ENCODE data around the gene RBM3. TPM values are rescaled to one million over a fixed set of nuclear protein-coding genes. Genes with fewer than 3 reads are reported as not detected.

RBM3 gene
- total and polyA plus RNA-seq, 2 donors = 192 to 213 TPM

- no peaks in the 10 kb centered on the region for H3K4me1 ChIP-seq (ENCODE audit: control insufficient read depth in 2 of 2, insufficient read depth in 2 of 2, low read length in 2 of 2)
- no peak for DNase-seq (ENCODE audit: low read depth in 6 of 9, low spot score in 9 of 9)
- no peak overlapping the region for H3K27ac ChIP-seq (ENCODE audit: low read depth in 1 of 2, low read length in 1 of 2)
- H3K9me3 ChIP-seq (ENCODE audit: control insufficient read depth in 2 of 2, insufficient read depth in 1 of 2, low read length in 1 of 2) = peaks cover 0 to 2% of the 10 kb centered on the region in 2 donors
- no peak overlapping the region for H3K4me3 ChIP-seq (ENCODE audit: low read length in 2 of 2)
- H3K27me3 ChIP-seq (ENCODE audit: control insufficient read depth in 2 of 2, insufficient read depth in 1 of 2, low read length in 1 of 2) = no peaks in the 10 kb centered on the region
- peaks cover 38 to 41% of the 10 kb centered on the region in 2 donors for H3K36me3 ChIP-seq (ENCODE audit: control insufficient read depth in 2 of 2, insufficient read depth in 2 of 2, low read length in 1 of 2)
- 99% methylated on average over 12 of the region's 12 CpGs for WGBS
Measured at GRCh38 chrX:48560681-48561080, 13.6 kb upstream of the RBM3 start.

- 83% methylated on average over 1 of the region's 1 CpG for WGBS
- H3K27ac ChIP-seq (ENCODE audit: low read depth in 1 of 2, low read length in 1 of 2) = no peak overlapping the region
- H3K4me3 ChIP-seq (ENCODE audit: low read length in 2 of 2) = no peak overlapping the region
- H3K27me3 ChIP-seq (ENCODE audit: control insufficient read depth in 2 of 2, insufficient read depth in 1 of 2, low read length in 1 of 2) = no peaks in the 10 kb centered on the region
- DNase-seq (ENCODE audit: low read depth in 6 of 9, low spot score in 9 of 9) = no peak
- H3K36me3 ChIP-seq (ENCODE audit: control insufficient read depth in 2 of 2, insufficient read depth in 2 of 2, low read length in 1 of 2) = no peaks in the 10 kb centered on the region
- H3K4me1 ChIP-seq (ENCODE audit: control insufficient read depth in 2 of 2, insufficient read depth in 2 of 2, low read length in 2 of 2) = peaks cover 0 to 4% of the 10 kb centered on the region in 2 donors
- peaks cover 0 to 1% of the 10 kb centered on the region in 2 donors for H3K9me3 ChIP-seq (ENCODE audit: control insufficient read depth in 2 of 2, insufficient read depth in 1 of 2, low read length in 1 of 2)
Measured at GRCh38 chrX:48569958-48570357, 4.3 kb upstream of the RBM3 start.

- DNase-seq (ENCODE audit: low read depth in 6 of 9, low spot score in 9 of 9) = peak in 1 of 9 donors; percentile 4
- 49% methylated on average over 19 of the region's 19 CpGs for WGBS
Measured at GRCh38 chrX:48573690-48574269, 504 bp upstream of the RBM3 start.

GRCh38 chrX:48575642-48576041 is 1.4 kb downstream of the RBM3 start:
- H3K4me3 ChIP-seq (ENCODE audit: low read length in 2 of 2) = peak overlapping the region; percentile 63 to 78
- no peaks in the 10 kb centered on the region for H3K27me3 ChIP-seq (ENCODE audit: control insufficient read depth in 2 of 2, insufficient read depth in 1 of 2, low read length in 1 of 2)
- H3K36me3 ChIP-seq (ENCODE audit: control insufficient read depth in 2 of 2, insufficient read depth in 2 of 2, low read length in 1 of 2) = peaks cover 26 to 40% of the 10 kb centered on the region in 2 donors
- WGBS = 96% methylated on average over 13 of the region's 13 CpGs
- H3K27ac ChIP-seq (ENCODE audit: low read depth in 1 of 2, low read length in 1 of 2) = peak overlapping the region in 1 of 2 donors; percentile 18
- peaks cover 13% of the 10 kb centered on the region in 2 donors for H3K4me1 ChIP-seq (ENCODE audit: control insufficient read depth in 2 of 2, insufficient read depth in 2 of 2, low read length in 2 of 2)
- H3K9me3 ChIP-seq (ENCODE audit: control insufficient read depth in 2 of 2, insufficient read depth in 1 of 2, low read length in 1 of 2) = no peaks in the 10 kb centered on the region
- DNase-seq (ENCODE audit: low read depth in 6 of 9, low spot score in 9 of 9) = no peak

More at GRCh38 chrX:48573690-48574269, 504 bp upstream of the RBM3 start:
- Histone ChIP-seq H3K4me3 (ENCODE audit: low read length in 2 of 2) (peak overlapping the region; percentile 63 to 78), H3K27ac (ENCODE audit: low read depth in 1 of 2, low read length in 1 of 2) (peak overlapping the region; percentile 93 to 100), H3K27me3 (ENCODE audit: control insufficient read depth in 2 of 2, insufficient read depth in 1 of 2, low read length in 1 of 2) (no peaks in the 10 kb centered on the region), H3K36me3 (ENCODE audit: control insufficient read depth in 2 of 2, insufficient read depth in 2 of 2, low read length in 1 of 2) (peaks cover 22 to 32% of the 10 kb centered on the region in 2 donors), H3K9me3 (ENCODE audit: control insufficient read depth in 2 of 2, insufficient read depth in 1 of 2, low read length in 1 of 2) (no peaks in the 10 kb centered on the region), H3K4me1 (ENCODE audit: control insufficient read depth in 2 of 2, insufficient read depth in 2 of 2, low read length in 2 of 2) (peaks cover 13% of the 10 kb centered on the region in 2 donors)

- peaks cover 26 to 40% of the 10 kb centered on the region in 2 donors for H3K36me3 ChIP-seq (ENCODE audit: control insufficient read depth in 2 of 2, insufficient read depth in 2 of 2, low read length in 1 of 2)
- peaks cover 13% of the 10 kb centered on the region in 2 donors for H3K4me1 ChIP-seq (ENCODE audit: control insufficient read depth in 2 of 2, insufficient read depth in 2 of 2, low read length in 2 of 2)
- DNase-seq (ENCODE audit: low read depth in 6 of 9, low spot score in 9 of 9) = no peak
- no peaks in the 10 kb centered on the region for H3K27me3 ChIP-seq (ENCODE audit: control insufficient read depth in 2 of 2, insufficient read depth in 1 of 2, low read length in 1 of 2)
- no peaks in the 10 kb centered on the region for H3K9me3 ChIP-seq (ENCODE audit: control insufficient read depth in 2 of 2, insufficient read depth in 1 of 2, low read length in 1 of 2)
- WGBS = 92% methylated on average over 6 of the region's 6 CpGs
- no peak overlapping the region for H3K4me3 ChIP-seq (ENCODE audit: low read length in 2 of 2)
- no peak overlapping the region for H3K27ac ChIP-seq (ENCODE audit: low read depth in 1 of 2, low read length in 1 of 2)
Measured at GRCh38 chrX:48576108-48576507, 1.8 kb downstream of the RBM3 start.

GRCh38 chrX:48578661-48579128 is 4.4 kb downstream of the RBM3 start:
- no peak overlapping the region for H3K27ac ChIP-seq (ENCODE audit: low read depth in 1 of 2, low read length in 1 of 2)
- DNase-seq (ENCODE audit: low read depth in 6 of 9, low spot score in 9 of 9) = no peak
- H3K9me3 ChIP-seq (ENCODE audit: control insufficient read depth in 2 of 2, insufficient read depth in 1 of 2, low read length in 1 of 2) = no peaks in the 10 kb centered on the region
- H3K27me3 ChIP-seq (ENCODE audit: control insufficient read depth in 2 of 2, insufficient read depth in 1 of 2, low read length in 1 of 2) = no peaks in the 10 kb centered on the region
- 94% methylated on average over 2 of the region's 2 CpGs for WGBS
- peaks cover 26 to 40% of the 10 kb centered on the region in 2 donors for H3K36me3 ChIP-seq (ENCODE audit: control insufficient read depth in 2 of 2, insufficient read depth in 2 of 2, low read length in 1 of 2)
- H3K4me1 ChIP-seq (ENCODE audit: control insufficient read depth in 2 of 2, insufficient read depth in 2 of 2, low read length in 2 of 2) = peaks cover 11 to 13% of the 10 kb centered on the region in 2 donors
- no peak overlapping the region for H3K4me3 ChIP-seq (ENCODE audit: low read length in 2 of 2)

- DNase-seq (ENCODE audit: low read depth in 6 of 9, low spot score in 9 of 9) = no peak
Measured at GRCh38 chrX:48579259-48579658, 5.0 kb downstream of the RBM3 start.

GRCh38 chrX:48580662-48581061 is 6.4 kb downstream of the RBM3 start:
- Histone ChIP-seq H3K27me3 (ENCODE audit: control insufficient read depth in 2 of 2, insufficient read depth in 1 of 2, low read length in 1 of 2) (no peaks in the 10 kb centered on the region), H3K27ac (ENCODE audit: low read depth in 1 of 2, low read length in 1 of 2) (no peak overlapping the region), H3K36me3 (ENCODE audit: control insufficient read depth in 2 of 2, insufficient read depth in 2 of 2, low read length in 1 of 2) (peaks cover 20 to 33% of the 10 kb centered on the region in 2 donors), H3K4me3 (ENCODE audit: low read length in 2 of 2) (no peak overlapping the region), H3K9me3 (ENCODE audit: control insufficient read depth in 2 of 2, insufficient read depth in 1 of 2, low read length in 1 of 2) (no peaks in the 10 kb centered on the region), H3K4me1 (ENCODE audit: control insufficient read depth in 2 of 2, insufficient read depth in 2 of 2, low read length in 2 of 2) (peaks cover 2 to 7% of the 10 kb centered on the region in 2 donors)
- WGBS = 94% methylated on average over 1 of the region's 1 CpG
- no peak for DNase-seq (ENCODE audit: low read depth in 6 of 9, low spot score in 9 of 9)

More at GRCh38 chrX:48579259-48579658, 5.0 kb downstream of the RBM3 start:
- Histone ChIP-seq H3K36me3 (ENCODE audit: control insufficient read depth in 2 of 2, insufficient read depth in 2 of 2, low read length in 1 of 2) (peaks cover 26 to 40% of the 10 kb centered on the region in 2 donors), H3K27ac (ENCODE audit: low read depth in 1 of 2, low read length in 1 of 2) (no peak overlapping the region), H3K4me1 (ENCODE audit: control insufficient read depth in 2 of 2, insufficient read depth in 2 of 2, low read length in 2 of 2) (peaks cover 9 to 13% of the 10 kb centered on the region in 2 donors), H3K27me3 (ENCODE audit: control insufficient read depth in 2 of 2, insufficient read depth in 1 of 2, low read length in 1 of 2) (no peaks in the 10 kb centered on the region), H3K4me3 (ENCODE audit: low read length in 2 of 2) (no peak overlapping the region), H3K9me3 (ENCODE audit: control insufficient read depth in 2 of 2, insufficient read depth in 1 of 2, low read length in 1 of 2) (no peaks in the 10 kb centered on the region)
- WGBS = 97% methylated on average over 3 of the region's 3 CpGs

- Histone ChIP-seq H3K27ac (ENCODE audit: low read depth in 1 of 2, low read length in 1 of 2) (no peak overlapping the region), H3K4me3 (ENCODE audit: low read length in 2 of 2) (no peak overlapping the region), H3K9me3 (ENCODE audit: control insufficient read depth in 2 of 2, insufficient read depth in 1 of 2, low read length in 1 of 2) (no peaks in the 10 kb centered on the region), H3K4me1 (ENCODE audit: control insufficient read depth in 2 of 2, insufficient read depth in 2 of 2, low read length in 2 of 2) (no peaks in the 10 kb centered on the region), H3K36me3 (ENCODE audit: control insufficient read depth in 2 of 2, insufficient read depth in 2 of 2, low read length in 1 of 2) (no peaks in the 10 kb centered on the region), H3K27me3 (ENCODE audit: control insufficient read depth in 2 of 2, insufficient read depth in 1 of 2, low read length in 1 of 2) (no peaks in the 10 kb centered on the region)
- no peak for DNase-seq (ENCODE audit: low read depth in 6 of 9, low spot score in 9 of 9)
- WGBS = 72% methylated on average over 2 of the region's 2 CpGs
Measured at GRCh38 chrX:48584698-48585097, 10.4 kb downstream of the RBM3 start.
